PC-9 (cell line): ENCODE measurements around the gene NBEAL2. TPM values are rescaled to one million over a fixed set of nuclear protein-coding genes. Genes with fewer than 3 reads are reported as not detected.

ENCODE experiments used
- BruUV-seq: library from RNA; stranded (reverse); fragments of 400-500 nt; replicated peaks from 2 replicates; lab custom pipeline; 2021; lab: Mats Ljungman, UMichigan
- CTCF ChIA-PET: fragments of 300-600 bp; sonication (Branson Sonifier 250); formaldehyde crosslinking; loops from one replicate; lab custom pipeline; 2022; ENCODE audit warnings: antibody characterized with exemption; lab: Charles Lee
- POLR2A ChIA-PET: fragments of 300-600 bp; sonication (Branson Sonifier 250); formaldehyde crosslinking; loops from one replicate; lab custom pipeline; 2022; ENCODE audit warnings: antibody characterized with exemption; ENCODE audit not compliant: unreplicated experiment; lab: Charles Lee
- DNase-seq, 2 experiments: peaks; one replicate each; pipeline versions ENCODE4 v3.0.0 to v3.0.0-alpha.2; 2015 to 2022; ENCODE audit warnings: mixed read lengths in 1 of 2
- H2AFZ ChIP-seq: fragments of 200-600 bp; sonication (generic); 2 replicates; pipeline ENCODE4 v1.8.1; 2017; ENCODE audit warnings: antibody characterized with exemption
- H3F3A ChIP-seq: fragments of 200-600 bp; sonication (generic); 2 replicates; pipeline ENCODE4 v1.8.1; 2017; ENCODE audit warnings: antibody characterized with exemption, mild to moderate bottlenecking, low read depth; ENCODE audit not compliant: insufficient read depth
- H3K27ac ChIP-seq: fragments of 200-600 bp; sonication (generic); 2 replicates; pipeline ENCODE4 v1.6.1; 2016; ENCODE audit warnings: mixed run types
- H3K27me3 ChIP-seq: fragments of 200-600 bp; sonication (generic); 2 replicates; pipeline ENCODE4 v1.6.1; 2016; ENCODE audit warnings: low read depth, mixed run types; ENCODE audit not compliant: insufficient read depth
- H3K36me3 ChIP-seq: fragments of 200-600 bp; sonication (generic); 2 replicates; pipeline ENCODE4 v1.6.1; 2016; ENCODE audit warnings: low read depth, mixed run types
- H3K4me1 ChIP-seq: fragments of 200-600 bp; sonication (generic); replicated peaks from 2 replicates; pipeline ENCODE4 v1.6.1; 2016; ENCODE audit warnings: mixed run types; ENCODE audit not compliant: insufficient read depth
- H3K4me2 ChIP-seq: fragments of 200-600 bp; sonication (generic); 2 replicates; pipeline ENCODE4 v1.6.1; 2017; ENCODE audit warnings: mixed run types
- H3K4me3 ChIP-seq: fragments of 200-600 bp; sonication (generic); 2 replicates; pipeline ENCODE4 v1.6.1; 2016; ENCODE audit warnings: mixed run types
- H3K79me2 ChIP-seq: fragments of 200-600 bp; sonication (generic); 2 replicates; pipeline ENCODE4 v1.6.1; 2017; ENCODE audit warnings: low read depth, mixed run types
- H3K9me2 ChIP-seq: fragments of 200-600 bp; sonication (generic); 2 replicates; pipeline ENCODE4 v1.8.1; 2017; ENCODE audit warnings: mild to moderate bottlenecking; ENCODE audit not compliant: insufficient read depth
- H3K9me3 ChIP-seq: fragments of 200-600 bp; sonication (generic); 2 replicates; pipeline ENCODE4 v1.8.1; 2016; ENCODE audit warnings: low read depth; ENCODE audit not compliant: insufficient read depth
- H4K20me1 ChIP-seq: fragments of 200-600 bp; sonication (generic); 2 replicates; pipeline ENCODE4 v1.8.1; 2017; ENCODE audit not compliant: insufficient read depth
- EZH2 ChIP-seq: fragments of 200-600 bp; sonication (generic); IDR thresholded peaks from 2 replicates; pipeline ENCODE4 v1.8.0; 2017; ENCODE audit warnings: antibody characterized with exemption, low read depth
- intact Hi-C: fragments of 100-400 bp; cut with micrococcal nuclease; formaldehyde crosslinking; loops from one replicate; pipeline ENCODE4 v1.10.0; 2022; ENCODE audit not compliant: unreplicated experiment
- total RNA-seq: library from RNA; stranded (reverse); gene quantifications from 2 replicates; pipeline ENCODE4 v1.2.3, GENCODE V29; 2021
- TF ChIP-seq, protein P1 (sequence below): fragments of 200-600 bp; sonication (generic); conservative IDR thresholded peaks from 2 replicates; pipeline ENCODE4 v1.6.1; 2017; ENCODE audit warnings: mixed run types, antibody characterized with exemption, mild to moderate bottlenecking, moderate library complexity

Gene NBEAL2
- total RNA-seq, 1 experiment from 2014 or later = 81.0 TPM

DNA sequence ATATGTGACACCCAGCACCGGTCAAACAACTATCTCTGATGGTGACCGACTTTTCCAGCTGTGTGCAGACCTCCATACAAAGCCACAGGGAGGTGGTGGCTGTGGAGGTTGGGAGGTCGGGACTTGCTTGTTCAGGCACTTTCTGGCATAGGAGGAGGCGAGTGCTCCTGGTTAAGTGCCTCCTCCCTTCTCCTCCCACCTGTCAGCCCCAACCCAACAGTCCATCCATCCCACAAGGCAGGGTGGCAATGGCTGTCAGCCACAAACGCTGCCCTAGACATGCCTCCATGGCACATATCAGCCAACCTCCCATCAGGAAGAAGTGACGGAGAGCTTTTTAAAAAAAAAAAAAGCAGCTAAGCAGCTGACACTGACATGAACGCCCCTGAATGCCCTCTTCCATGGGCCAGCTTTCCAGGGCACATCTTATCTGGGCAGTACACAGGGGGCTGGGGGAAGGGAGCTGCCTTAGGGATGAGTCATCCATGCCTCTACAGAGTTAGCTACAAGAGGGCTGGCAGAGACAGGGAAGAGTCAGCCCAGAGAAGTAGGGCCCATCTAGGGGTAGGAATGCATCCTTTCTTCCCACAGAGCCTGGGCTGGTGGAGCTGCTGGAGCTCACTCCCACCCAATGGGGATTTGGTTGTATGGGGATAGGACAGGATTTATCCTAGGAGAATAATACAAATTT lies 44.2 kb upstream of the NBEAL2 start:
- H3K4me1 ChIP-seq = peaks cover 63% of the 10 kb centered on the region
- CTCF ChIA-PET = interaction anchor here (0.6 to 2.0 kb wide), 4 partner anchors 12 to 47 kb away, joined by 3 to 12 read pairs (median 8); no protein-coding TSS in a partner anchor

DNA sequence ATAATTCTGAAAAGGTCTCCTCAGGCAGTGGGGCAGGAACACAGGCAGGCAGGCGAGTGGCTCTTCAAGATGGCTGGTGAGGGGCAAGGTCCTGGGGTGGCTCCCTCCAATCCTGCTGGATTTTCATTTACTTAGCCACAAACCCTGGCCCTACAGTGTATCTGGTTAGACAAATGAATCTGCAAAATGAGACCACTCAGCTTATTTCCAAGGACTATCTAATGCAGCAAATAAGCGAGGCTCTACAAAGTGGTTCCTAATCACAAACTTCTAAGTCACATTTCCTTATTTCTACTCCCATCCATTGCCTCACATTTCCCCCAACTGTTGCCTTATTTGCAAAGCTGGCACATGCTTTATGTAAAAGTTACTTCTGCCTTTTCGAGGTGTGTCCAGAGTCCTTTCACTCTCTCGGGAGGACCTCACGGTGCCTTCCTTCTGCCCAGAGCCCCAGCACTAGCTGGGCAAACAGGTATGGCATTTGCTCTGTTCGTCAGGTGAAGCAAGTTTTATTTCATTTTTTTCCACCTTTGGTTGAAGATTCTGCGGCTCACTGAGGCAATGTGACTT lies 43.4 kb upstream of the NBEAL2 start:
- no peak for DNase-seq

More for the DNA sequence above, 44.2 kb upstream of the NBEAL2 start:
- H3K36me3 ChIP-seq = no peaks in the 10 kb centered on the region
- H3K4me2 ChIP-seq = peak overlapping the region; percentile 54
- H3K27me3 ChIP-seq = no peaks in the 10 kb centered on the region
- H3K27ac ChIP-seq = peak overlapping the region; percentile 53
- no peak for TF ChIP-seq EZH2
- TF ChIP-seq, protein P1, sequence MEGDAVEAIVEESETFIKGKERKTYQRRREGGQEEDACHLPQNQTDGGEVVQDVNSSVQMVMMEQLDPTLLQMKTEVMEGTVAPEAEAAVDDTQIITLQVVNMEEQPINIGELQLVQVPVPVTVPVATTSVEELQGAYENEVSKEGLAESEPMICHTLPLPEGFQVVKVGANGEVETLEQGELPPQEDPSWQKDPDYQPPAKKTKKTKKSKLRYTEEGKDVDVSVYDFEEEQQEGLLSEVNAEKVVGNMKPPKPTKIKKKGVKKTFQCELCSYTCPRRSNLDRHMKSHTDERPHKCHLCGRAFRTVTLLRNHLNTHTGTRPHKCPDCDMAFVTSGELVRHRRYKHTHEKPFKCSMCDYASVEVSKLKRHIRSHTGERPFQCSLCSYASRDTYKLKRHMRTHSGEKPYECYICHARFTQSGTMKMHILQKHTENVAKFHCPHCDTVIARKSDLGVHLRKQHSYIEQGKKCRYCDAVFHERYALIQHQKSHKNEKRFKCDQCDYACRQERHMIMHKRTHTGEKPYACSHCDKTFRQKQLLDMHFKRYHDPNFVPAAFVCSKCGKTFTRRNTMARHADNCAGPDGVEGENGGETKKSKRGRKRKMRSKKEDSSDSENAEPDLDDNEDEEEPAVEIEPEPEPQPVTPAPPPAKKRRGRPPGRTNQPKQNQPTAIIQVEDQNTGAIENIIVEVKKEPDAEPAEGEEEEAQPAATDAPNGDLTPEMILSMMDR = peak; percentile 65
- POLR2A ChIA-PET = interaction anchor here (0.5 to 1.3 kb wide), 6 partner anchors 12 to 599 kb away, joined by 3 to 15 read pairs (median 3); no protein-coding TSS in a partner anchor
- H3F3A ChIP-seq = peaks cover 40% of the 10 kb centered on the region
- H4K20me1 ChIP-seq = peaks cover 6% of the 10 kb centered on the region
- intact Hi-C loops = loop anchor here (1.0 kb wide), 3 partner anchors 8 to 44 kb away; partner anchors contain the start of gene NBEAL2
- no TSS peak for BruUV-seq
- peaks cover 45% of the 10 kb centered on the region for H3K79me2 ChIP-seq
- no peak overlapping the region for H2AFZ ChIP-seq
- peak; percentile 86 to 90 for DNase-seq
- no peaks in the 10 kb centered on the region for H3K9me2 ChIP-seq
- no peaks in the 10 kb centered on the region for H3K9me3 ChIP-seq
- H3K4me3 ChIP-seq = no peak overlapping the region

More for the DNA sequence above, 43.4 kb upstream of the NBEAL2 start:
- no peak overlapping the region for H2AFZ ChIP-seq
- H3K79me2 ChIP-seq = peaks cover 45% of the 10 kb centered on the region
- peak overlapping the region; percentile 54 for H3K4me2 ChIP-seq
- H3K9me2 ChIP-seq = no peaks in the 10 kb centered on the region
- no peak overlapping the region for H3K4me3 ChIP-seq
- no peaks in the 10 kb centered on the region for H3K9me3 ChIP-seq
- intact Hi-C loops = loop anchor here (1.0 kb wide), 3 partner anchors 7 to 43 kb away; partner anchors contain the start of gene NBEAL2
- H3K27ac ChIP-seq = peak overlapping the region; percentile 20; the same call in 1 of the 2 replicates
- BruUV-seq = no TSS peak
- ChIA-PET POLR2A (interaction anchor here (0.5 to 1.3 kb wide), 6 partner anchors 12 to 598 kb away, joined by 3 to 15 read pairs (median 3); no protein-coding TSS in a partner anchor), CTCF (interaction anchor here (1.8 to 2.0 kb wide), 2 partner anchors 11 to 46 kb away, joined by 11 to 12 read pairs; no protein-coding TSS in a partner anchor)
- TF ChIP-seq EZH2 = no peak
- TF ChIP-seq, protein P1 = no peak
- H4K20me1 ChIP-seq = peaks cover 6% of the 10 kb centered on the region
- no peaks in the 10 kb centered on the region for H3K27me3 ChIP-seq
- H3K4me1 ChIP-seq = peaks cover 55% of the 10 kb centered on the region
- H3F3A ChIP-seq = peaks cover 36% of the 10 kb centered on the region
- H3K36me3 ChIP-seq = no peaks in the 10 kb centered on the region
